WTC11 (cell line): Measurements from ENCODE around the gene ARMC10. TPM values are rescaled to one million over a fixed set of nuclear protein-coding genes. Genes with fewer than 3 reads are reported as not detected.

ENCODE experiments used
- ATAC-seq: fragments of 200-7000 bp; cut with Tn5 transposase; 2 replicates; pipeline ENCODE4 v1.10.0; 2021; ENCODE audit warnings: mild to moderate bottlenecking, moderate library complexity
- CTCF ChIA-PET: fragments of 300-600 bp; sonication (Branson Sonifier 250); formaldehyde crosslinking; loops from one replicate; lab custom pipeline; 2021; ENCODE audit warnings: antibody characterized with exemption; lab: Charles Lee
- POLR2A ChIA-PET: fragments of 350-600 bp; sonication (Branson Sonifier 250); formaldehyde crosslinking; loops from one replicate; lab custom pipeline; 2021; ENCODE audit warnings: antibody characterized with exemption; lab: Charles Lee
- DNase-seq: peaks from one replicate; pipeline ENCODE4 v3.0.0; 2021; ENCODE audit warnings: low spot score
- H3K27ac Mint-ChIP-seq: 2 replicates; pipeline ENCODE4 v1.8.0; 2021; ENCODE audit warnings: mixed read lengths
- H3K27me3 Mint-ChIP-seq: 2 replicates; pipeline ENCODE4 v1.8.0; 2021; ENCODE audit warnings: low read depth, mild to moderate bottlenecking, moderate library complexity, mixed read lengths
- H3K36me3 Mint-ChIP-seq: 2 replicates; pipeline ENCODE4 v1.8.0; 2021; ENCODE audit warnings: mixed read lengths
- H3K4me1 Mint-ChIP-seq: 2 replicates; pipeline ENCODE4 v1.8.0; 2022; ENCODE audit warnings: mixed read lengths
- H3K4me3 Mint-ChIP-seq: 2 replicates; pipeline ENCODE4 v1.8.0; 2021; ENCODE audit warnings: mild to moderate bottlenecking, moderate library complexity, mixed read lengths
- H3K9me3 Mint-ChIP-seq: 2 replicates; pipeline ENCODE4 v1.8.0; 2021; ENCODE audit warnings: mixed read lengths
- AFF4 ChIP-seq: sonication (generic); formaldehyde crosslinking; IDR thresholded peaks from 2 replicates; pipeline ENCODE4 v1.8.1; 2023; ENCODE audit warnings: mild to moderate bottlenecking, missing genetic modification reagents, borderline replicate concordance
- EMX1 ChIP-seq: fragments of 250-450 bp; sonication (Bioruptor Pico); IDR thresholded peaks from 2 replicates; pipeline ENCODE4 v1.8.0; 2021; ENCODE audit warnings: mild to moderate bottlenecking
- ESRRA ChIP-seq: sonication (generic); formaldehyde crosslinking; IDR thresholded peaks from 2 replicates; pipeline ENCODE4 v1.8.1; 2022; ENCODE audit warnings: mild to moderate bottlenecking, missing genetic modification reagents, borderline replicate concordance
- GABPB1 ChIP-seq: sonication (generic); formaldehyde crosslinking; IDR thresholded peaks from 2 replicates; pipeline ENCODE4 v1.8.1; 2023; ENCODE audit warnings: mild to moderate bottlenecking, missing genetic modification reagents
- HMGA2 ChIP-seq: fragments of 250-450 bp; sonication (Bioruptor Pico); IDR thresholded peaks from 2 replicates; pipeline ENCODE4 v1.4.0; 2021; ENCODE audit warnings: mild to moderate bottlenecking, moderate library complexity
- JUN ChIP-seq: sonication (generic); formaldehyde crosslinking; IDR thresholded peaks from 2 replicates; pipeline ENCODE4 v1.8.0; 2023; ENCODE audit warnings: mild to moderate bottlenecking, missing genetic modification reagents
- ZNF281 ChIP-seq: sonication (generic); formaldehyde crosslinking; IDR thresholded peaks from 2 replicates; pipeline ENCODE4 v1.8.0; 2023; ENCODE audit warnings: mild to moderate bottlenecking, missing genetic modification reagents
- ZNF423 ChIP-seq: fragments of 250-450 bp; sonication (Bioruptor Pico); IDR thresholded peaks from 2 replicates; pipeline ENCODE4 v2.1.2; 2022; ENCODE audit warnings: mild to moderate bottlenecking, moderate library complexity
- total RNA-seq: library from RNA; stranded (reverse); gene quantifications from 3 replicates; pipeline ENCODE4 v1.2.3, GENCODE V29; 2021
- TF ChIP-seq, protein P1 (sequence below): sonication (generic); formaldehyde crosslinking; IDR thresholded peaks from 2 replicates; pipeline ENCODE4 v1.8.1; 2022; ENCODE audit warnings: mild to moderate bottlenecking, moderate library complexity, missing genetic modification reagents
- TF ChIP-seq, protein P2 (sequence below): sonication (generic); formaldehyde crosslinking; IDR thresholded peaks from 2 replicates; pipeline ENCODE4 v1.8.0; 2022; ENCODE audit warnings: mild to moderate bottlenecking, missing genetic modification reagents
- TF ChIP-seq, protein P3 (sequence below): fragments of 250-450 bp; sonication (Bioruptor Pico); IDR thresholded peaks from 2 replicates; pipeline ENCODE4 v2.1.2; 2022; ENCODE audit warnings: mild to moderate bottlenecking, moderate library complexity

ARMC10 gene
- total RNA-seq, 1 experiment from 2014 or later: 35.4 TPM

- POLR2A ChIA-PET: no interaction called here
- no peak for ATAC-seq
These were observed 16.8 kb upstream of the ARMC10 start for GRCh38 chr7:103058122-103058521.

More at GRCh38 chr7:103058122-103058521, 16.8 kb upstream of the ARMC10 start:
- Mint-ChIP-seq H3K36me3 (peaks cover 10% of the 10 kb centered on the region), H3K4me1 (peaks cover 7% of the 10 kb centered on the region; the same call in 1 of the 2 replicates), H3K4me3 (no peak overlapping the region), H3K27ac (no peak overlapping the region), H3K27me3 (no peaks in the 10 kb centered on the region), H3K9me3 (peaks cover 6% of the 10 kb centered on the region; the same call in 1 of the 2 replicates)
- TF ChIP-seq ZNF423 (CRISPR knock-in tag) (no peak), JUN (CRISPR knock-in tag) (no peak), ESRRA (CRISPR knock-in tag) (no peak), AFF4 (CRISPR knock-in tag) (no peak), HMGA2 (CRISPR knock-in tag) (no peak), ZNF281 (CRISPR knock-in tag) (no peak), EMX1 (no peak), GABPB1 (CRISPR knock-in tag) (no peak)
- TF ChIP-seq, protein P1, sequence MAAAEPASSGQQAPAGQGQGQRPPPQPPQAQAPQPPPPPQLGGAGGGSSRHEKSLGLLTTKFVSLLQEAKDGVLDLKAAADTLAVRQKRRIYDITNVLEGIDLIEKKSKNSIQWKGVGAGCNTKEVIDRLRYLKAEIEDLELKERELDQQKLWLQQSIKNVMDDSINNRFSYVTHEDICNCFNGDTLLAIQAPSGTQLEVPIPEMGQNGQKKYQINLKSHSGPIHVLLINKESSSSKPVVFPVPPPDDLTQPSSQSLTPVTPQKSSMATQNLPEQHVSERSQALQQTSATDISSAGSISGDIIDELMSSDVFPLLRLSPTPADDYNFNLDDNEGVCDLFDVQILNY (CRISPR knock-in tag): no peak
- TF ChIP-seq, protein P2, sequence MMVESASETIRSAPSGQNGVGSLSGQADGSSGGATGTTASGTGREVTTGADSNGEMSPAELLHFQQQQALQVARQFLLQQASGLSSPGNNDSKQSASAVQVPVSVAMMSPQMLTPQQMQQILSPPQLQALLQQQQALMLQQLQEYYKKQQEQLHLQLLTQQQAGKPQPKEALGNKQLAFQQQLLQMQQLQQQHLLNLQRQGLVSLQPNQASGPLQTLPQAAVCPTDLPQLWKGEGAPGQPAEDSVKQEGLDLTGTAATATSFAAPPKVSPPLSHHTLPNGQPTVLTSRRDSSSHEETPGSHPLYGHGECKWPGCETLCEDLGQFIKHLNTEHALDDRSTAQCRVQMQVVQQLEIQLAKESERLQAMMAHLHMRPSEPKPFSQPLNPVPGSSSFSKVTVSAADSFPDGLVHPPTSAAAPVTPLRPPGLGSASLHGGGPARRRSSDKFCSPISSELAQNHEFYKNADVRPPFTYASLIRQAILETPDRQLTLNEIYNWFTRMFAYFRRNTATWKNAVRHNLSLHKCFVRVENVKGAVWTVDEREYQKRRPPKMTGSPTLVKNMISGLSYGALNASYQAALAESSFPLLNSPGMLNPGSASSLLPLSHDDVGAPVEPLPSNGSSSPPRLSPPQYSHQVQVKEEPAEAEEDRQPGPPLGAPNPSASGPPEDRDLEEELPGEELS: no peak
- TF ChIP-seq, protein P3, sequence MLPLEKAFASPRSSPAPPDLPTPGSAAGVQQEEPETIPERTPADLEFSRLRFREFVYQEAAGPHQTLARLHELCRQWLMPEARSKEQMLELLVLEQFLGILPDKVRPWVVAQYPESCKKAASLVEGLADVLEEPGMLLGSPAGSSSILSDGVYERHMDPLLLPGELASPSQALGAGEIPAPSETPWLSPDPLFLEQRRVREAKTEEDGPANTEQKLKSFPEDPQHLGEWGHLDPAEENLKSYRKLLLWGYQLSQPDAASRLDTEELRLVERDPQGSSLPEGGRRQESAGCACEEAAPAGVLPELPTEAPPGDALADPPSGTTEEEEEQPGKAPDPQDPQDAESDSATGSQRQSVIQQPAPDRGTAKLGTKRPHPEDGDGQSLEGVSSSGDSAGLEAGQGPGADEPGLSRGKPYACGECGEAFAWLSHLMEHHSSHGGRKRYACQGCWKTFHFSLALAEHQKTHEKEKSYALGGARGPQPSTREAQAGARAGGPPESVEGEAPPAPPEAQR (CRISPR knock-in tag): no peak
- no peak for DNase-seq
- CTCF ChIA-PET: no interaction called here
